ENCODE data around the gene SRR.
"Not testable (repeated sequence)": the region's sequence is repeated elsewhere in the genome, so short reads cannot be mapped to it uniquely, and the experiment has no call there.

SRR gene

DNA sequence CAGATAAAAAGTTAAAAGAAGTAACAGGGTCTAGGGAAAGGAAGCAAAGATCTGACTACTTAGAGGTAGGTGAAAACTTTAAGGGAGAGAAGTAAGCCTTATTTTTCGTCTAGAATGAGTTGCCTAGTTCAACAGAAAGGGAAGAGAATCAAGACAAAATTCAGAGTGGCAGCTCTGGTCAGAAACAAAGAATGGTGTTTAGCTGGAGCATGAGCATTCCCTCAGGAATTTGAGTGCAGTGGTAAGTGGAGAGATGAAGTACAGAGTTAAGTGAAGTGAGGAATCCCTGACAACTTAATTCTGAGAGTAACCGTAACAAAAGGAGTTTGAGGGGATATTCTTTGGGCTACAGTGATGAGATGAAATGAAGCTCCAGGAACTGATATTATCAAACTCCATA lies 11.7 kb upstream of the SRR start:
- no peak for DNase-seq (ENCODE audit: low spot score)

DNA sequence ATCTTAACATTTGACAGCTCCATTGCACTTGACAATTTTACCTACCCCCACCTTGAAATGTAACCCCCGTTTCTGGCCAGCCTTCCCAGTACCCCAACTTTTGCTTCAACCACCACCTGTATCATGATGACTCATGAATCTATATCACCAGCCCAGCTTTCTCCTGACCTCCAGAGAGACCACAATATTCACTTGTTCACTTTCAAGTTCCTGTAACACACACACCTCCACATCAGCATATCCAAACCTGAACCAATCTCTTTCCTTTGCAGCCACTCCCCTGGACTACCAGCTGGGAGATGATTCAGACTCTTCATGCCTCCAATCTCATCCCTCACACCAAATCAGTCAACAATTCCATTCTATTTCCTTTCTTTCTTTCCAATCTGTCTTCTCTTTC lies 8.2 kb upstream of the SRR start:
- DNase-seq (ENCODE audit: low spot score), result no peak

DNA sequence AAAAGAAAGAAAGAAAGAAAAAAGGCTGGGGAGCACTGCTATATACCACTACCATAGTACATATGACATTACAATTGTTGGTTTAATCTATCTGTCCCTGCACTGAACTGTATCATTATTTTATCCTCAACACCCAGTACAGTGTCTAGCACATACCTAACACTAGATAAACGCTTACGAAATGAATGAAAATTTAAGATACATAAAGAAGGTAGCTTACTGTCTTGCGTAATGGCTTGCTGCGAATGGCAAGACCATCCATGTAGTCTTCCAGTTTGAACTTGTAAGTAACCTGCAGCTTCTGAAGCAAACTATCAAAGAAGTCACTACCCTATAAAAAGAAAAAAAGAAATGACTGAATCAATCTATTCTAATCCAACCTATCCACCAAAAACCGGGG lies 6.7 kb upstream of the SRR start:
- DNase-seq (ENCODE audit: low spot score), result no peak

DNA sequence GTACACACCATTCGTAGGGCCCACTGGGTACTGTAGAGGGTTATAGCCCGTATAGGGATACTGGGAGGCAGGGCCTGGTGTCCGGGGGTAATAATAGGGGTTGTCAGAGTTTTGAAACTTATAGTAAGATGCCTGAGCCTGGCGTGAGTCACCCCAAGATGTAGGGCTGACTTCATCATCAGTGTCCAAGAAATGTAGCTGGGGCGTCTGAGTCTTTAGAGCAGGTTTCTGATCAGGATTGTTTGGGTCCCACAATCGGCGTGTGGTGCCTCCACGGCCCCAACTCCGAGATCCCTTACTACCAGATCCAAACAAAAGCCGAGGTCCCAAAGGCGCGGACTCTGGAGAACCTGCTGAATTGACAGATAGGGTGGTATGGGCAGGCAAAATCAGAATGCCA lies 4.6 kb upstream of the SRR start:
- DNase-seq (ENCODE audit: low spot score), result no peak

DNA sequence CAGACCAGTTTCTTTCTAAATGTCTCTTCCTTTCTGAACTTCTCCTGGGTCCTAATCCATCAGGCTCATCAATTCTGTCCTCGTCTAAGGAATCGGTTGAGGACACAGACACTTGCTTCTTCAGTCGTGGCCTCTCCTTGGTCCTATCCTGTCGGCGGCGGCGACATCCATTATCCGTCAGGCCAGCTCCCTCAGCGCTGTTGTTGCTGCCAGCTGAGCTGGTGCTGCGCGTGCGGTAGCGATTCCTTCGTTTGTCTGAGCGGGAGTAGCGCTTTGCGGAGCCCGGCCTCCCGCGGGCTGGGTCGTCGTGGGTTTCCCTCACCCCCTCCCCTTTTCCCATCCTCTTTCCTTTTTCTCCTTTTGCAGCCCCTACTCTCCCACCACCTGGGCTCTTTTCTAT lies 4.0 kb upstream of the SRR start:
- no peak for DNase-seq (ENCODE audit: low spot score)

DNA sequence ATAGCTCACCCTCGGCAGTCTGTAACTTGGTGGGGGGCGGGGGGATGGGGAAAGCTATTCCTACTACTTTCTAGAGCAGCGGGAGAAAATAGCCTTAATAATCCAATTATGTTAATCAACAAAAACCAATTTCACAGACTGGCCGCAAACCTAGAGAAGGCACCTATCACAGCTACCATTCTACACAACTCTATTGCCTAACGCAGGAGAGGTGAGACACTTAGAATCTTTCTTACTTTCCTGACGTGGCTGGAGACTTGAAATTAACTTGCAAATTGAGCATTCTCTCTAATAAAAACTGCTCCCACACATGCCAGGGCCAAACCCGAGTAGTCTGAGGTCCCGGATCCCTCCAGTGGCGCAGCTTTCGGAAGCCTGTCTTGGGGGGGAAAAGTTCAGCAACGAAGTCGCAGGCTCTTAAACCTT lies 959 bp upstream of the SRR start:
- no peak for DNase-seq (ENCODE audit: low spot score)

DNA sequence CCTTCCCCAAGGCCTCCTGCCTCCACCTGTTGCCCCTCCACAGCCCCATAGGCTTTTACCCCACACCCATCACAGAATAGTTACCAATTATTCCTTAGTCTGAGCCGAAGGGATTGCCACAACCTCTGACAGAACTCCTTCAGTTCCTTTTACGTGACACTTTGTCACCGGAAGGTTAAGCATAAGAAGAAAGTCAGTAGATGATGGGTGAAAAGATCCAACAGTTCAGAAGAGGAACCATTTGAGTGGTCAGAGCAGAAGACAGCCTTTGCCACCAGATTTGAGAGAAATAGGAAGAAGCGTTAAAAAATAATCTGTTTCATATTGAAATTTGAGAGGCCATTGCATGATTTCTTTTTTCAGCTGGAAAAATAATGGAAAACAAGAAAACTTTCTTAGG lies 1.2 kb downstream of the SRR start:
- no peak for DNase-seq (ENCODE audit: low spot score)

DNA sequence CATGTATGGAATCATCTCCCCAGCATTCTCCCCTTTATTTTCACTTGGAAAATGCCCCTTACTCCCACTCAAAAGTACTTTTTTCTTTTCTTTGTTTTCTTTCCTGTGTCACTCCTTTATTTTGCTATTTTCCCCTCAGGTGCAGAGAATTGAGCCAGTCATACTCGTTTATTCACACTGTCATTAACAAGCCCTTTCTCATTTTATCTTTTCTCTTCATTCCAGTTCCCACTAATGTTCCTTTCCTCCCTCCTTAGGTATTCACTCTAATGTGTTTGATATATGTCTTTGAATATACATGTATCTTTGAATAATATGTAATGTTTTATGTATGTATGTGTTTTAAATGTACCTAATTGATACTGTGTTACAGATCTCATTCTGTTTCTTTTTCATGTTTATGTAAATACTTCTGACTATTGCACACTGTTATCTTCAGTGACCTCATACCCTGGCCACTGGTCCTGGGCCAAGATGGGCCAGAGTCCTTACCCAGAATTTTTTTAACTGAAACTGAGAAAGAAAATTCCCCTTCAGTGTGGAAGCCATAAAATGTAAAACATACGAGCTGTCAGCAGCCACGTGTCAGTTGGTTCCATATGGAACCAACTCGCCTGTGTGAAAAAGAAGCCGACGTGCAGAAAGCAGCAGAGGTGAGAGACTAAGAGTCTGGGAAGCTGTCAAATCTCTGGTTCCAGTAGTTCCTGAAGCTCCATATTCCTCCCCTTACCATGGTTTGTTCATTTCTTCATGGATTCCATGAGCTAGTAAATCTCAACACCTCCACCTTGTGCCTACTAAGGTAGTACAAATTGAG lies 5.8 kb downstream of the SRR start:
- DNase-seq (ENCODE audit: low spot score), result no peak

DNA sequence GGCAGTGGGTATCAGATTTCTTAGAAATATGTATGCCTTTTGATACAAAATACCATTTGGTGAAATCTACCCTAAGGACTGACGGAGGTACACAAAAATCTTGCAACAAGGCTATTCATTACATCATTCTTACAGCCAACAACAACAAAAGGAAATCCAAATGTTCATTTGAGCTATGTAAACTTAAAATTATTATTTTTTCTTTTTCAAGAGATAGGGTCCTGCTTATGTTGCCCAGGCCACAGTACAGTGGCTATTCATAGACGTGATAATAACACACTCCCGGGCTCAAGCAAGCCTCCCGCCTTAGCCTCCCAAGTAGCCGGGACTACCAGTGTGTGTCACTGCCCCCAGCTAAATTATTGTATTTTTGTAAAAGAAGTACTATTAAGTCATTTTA lies 9.0 kb downstream of the SRR start:
- DNase-seq (ENCODE audit: low spot score), result no peak

DNA sequence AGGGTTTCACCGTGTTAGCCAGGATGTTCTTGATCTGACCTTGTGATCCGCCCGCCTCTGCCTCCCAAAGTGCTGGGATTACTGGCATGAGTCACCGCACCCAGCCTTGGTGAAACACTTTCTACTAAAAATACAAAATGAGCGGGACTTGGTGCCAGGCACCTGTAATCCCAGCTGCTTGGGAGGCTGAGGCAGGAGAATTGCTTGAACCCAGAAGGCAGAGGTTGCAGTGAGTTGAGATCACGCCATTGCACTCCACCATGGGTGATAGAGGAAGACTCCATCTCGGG lies 13.1 kb downstream of the SRR start:
- DNase-seq (ENCODE audit: low spot score), result not testable (repeated sequence)

DNA sequence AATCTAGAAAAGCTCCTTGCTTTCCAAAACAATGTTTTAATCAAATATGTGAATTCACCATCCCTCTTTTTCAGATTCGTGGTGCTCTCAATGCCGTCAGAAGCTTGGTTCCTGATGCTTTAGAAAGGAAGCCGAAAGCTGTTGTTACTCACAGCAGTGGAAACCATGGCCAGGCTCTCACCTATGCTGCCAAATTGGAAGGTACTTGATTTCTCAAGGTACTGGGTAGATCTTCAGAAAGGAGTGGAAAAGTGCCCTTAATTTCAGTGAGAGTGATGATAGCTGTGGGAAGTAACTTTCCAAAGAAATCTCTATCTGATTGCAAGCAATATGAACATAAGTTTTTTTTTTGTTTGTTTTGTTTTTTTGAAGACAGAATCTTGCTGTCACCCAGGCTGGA lies 14.0 kb downstream of the SRR start:
- no peak for DNase-seq (ENCODE audit: low spot score)

DNA sequence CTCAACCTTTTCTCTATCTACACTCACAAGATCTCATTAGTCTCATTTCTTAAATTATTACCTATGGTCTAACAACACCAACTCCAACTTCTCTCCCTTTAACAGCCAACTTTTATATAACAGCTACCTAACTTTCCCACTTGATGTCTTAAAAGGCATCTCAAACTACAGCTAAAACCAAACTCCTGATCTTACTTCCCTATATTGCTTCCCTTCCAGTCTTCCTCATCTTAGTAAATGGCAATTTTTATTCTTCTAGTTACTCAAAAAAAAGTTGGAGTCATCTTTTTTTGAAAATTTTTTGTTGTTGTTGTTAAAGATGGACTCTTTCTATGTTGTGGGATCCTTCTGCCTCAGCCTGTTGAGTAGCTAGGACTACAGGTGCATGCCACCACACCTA lies 15.3 kb downstream of the SRR start:
- no peak for DNase-seq (ENCODE audit: low spot score)

DNA sequence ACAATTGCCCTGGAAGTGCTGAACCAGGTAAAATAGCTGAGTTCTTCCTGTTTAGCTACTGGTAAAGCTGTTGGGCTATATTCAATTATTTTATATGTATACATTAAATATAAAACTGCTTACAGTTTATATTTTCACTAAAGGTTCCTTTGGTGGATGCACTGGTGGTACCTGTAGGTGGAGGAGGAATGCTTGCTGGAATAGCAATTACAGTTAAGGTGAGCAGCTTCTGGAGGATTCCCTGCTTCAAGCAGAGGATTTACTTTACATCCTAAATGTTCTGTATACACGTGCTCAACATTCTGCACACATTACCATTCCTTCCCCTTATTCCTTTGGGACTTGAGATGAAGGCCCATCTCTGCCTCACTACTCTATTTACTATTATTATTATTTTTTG lies 17.6 kb downstream of the SRR start:
- no peak for DNase-seq (ENCODE audit: low spot score)

DNA sequence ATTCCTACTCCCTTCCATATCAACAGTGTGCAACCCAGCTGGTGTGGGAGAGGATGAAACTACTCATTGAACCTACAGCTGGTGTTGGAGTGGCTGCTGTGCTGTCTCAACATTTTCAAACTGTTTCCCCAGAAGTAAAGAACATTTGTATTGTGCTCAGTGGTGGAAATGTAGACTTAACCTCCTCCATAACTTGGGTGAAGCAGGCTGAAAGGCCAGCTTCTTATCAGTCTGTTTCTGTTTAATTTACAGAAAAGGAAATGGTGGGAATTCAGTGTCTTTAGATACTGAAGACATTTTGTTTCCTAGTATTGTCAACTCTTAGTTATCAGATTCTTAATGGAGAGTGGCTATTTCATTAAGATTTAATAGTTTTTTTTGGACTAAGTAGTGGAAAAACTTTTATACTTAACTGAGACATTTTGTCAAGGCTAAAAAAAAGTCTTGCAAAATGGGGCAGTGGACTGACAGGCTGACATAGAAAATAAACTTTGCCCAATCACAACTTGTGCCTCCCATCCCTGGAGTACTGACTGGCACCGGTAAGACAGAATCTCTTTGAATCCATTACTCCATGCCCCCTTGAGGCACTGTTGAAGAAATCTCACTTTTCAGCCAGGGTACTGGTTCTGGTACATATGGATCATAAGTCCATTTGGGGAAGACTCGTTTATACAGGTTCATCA lies 20.0 kb downstream of the SRR start:
- no peak for DNase-seq (ENCODE audit: low spot score)

DNA sequence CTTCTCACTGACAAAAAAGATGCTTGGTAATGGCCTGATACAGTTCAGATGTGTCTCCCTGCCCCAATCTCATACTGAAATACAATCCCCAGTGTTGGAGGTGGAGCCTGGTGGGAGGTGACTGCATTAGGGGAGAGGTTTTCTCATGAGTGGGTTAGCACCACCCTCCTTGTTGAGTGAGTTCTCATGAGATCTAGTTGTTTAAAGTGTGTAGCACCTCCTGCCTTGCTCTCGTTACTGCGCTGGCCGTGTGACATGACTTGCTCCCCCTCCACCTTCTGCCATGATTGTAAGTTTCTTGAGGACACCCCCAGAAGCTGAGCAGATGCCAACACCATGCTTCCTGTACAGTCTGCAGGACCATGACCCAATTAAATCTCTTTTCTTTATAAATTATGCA lies 27.6 kb downstream of the SRR start:
- no peak for DNase-seq (ENCODE audit: low spot score)

DNA sequence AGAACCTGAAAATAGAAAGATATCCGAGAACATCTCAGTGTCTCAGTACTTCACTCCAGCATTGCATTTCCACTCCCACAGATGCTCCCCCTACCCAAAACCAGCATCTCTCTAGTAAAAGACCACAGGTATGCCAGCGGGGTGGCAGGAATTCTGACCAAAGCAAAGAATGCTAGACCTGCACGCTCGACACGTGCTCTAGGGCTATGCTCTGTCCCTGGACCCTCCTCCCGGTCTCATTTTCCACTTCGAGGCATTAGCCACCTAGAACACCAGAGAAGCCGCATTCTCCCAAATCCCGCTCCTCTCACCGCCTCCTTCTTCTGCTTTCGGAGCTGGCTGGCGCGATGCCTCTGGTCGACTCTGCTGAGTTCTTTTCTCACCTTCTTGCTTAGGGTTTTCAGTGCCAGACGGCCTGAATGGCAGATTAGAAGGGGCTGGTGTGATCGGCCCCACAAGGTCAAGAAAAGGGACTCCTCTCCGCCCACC lies 32.0 kb downstream of the SRR start:
- peak; percentile 17 for DNase-seq (ENCODE audit: low spot score)

DNA sequence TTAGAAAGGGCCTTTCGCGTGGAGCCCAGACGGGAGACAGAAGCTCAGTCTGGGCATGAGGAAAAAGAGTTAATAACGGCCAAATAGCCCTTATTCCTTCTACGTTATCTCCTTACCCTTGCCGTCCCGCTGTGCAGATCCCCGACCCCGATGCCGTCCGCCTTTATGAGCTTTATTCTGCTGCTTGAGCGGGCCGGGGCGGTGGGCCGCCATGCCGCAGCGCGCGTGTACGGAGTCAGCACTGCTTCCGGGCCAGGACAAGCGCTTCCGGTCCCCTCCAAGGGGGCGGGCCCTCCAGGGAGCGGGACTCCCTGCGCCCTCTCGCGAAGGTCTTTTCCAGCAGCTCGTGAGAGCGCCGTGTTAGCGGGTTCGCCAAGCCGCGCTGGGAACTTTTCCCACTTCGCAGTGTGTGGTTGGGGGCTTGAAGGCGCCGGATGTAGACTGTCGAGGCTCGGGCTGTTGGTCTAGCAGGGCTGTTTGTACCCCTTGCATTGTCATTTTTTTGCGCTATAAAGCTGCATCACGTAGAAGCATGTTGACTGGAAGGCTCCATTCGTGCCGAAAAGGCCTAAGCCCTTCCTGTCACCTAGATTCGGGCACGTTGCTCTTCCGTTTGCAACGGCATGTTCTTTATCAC lies 32.6 kb downstream of the SRR start, which contains the start of gene TSR1:
TSR1 (minus strand) TSS at position 243 of the 637 bp plus-strand sequence; CDS start at position 213, 30 bp downstream.
- peak; percentile 97 for DNase-seq (ENCODE audit: low spot score)

DNA sequence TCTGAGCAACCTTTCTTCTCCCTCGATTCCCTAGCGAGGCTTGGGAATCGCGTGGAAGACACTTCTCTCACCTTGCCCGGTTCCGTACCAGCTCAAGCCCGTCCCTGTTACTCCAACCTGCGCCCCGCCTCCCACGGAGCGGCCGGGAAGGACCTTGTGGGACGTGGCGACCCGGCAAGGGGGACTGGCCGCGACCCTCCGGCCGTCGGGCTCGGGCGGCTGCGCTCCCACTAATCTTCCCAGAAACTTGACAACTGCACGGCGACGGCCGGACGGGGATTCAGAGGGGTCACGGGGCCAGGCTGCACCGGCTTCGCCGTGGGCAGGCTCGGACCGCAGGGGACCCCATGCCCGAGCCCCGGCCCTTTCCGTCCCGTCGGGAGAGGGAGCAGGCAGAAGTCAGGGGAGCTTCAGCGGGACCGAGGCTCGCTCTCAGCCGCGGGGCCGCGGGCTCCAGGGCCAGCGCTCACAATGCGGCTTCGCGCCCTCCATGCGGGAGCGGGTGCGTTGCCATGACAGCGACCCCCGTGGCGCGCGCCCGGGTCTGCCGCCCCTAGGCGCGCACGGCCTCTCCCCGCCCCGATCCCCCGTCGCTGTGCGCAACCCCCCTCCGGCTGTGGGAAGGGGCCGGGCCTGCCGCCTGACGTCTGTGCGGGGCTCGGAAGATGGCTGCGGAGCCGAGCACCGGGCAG lies 33.2 kb downstream of the SRR start, which contains the start of gene SGSM2:
SGSM2 (plus strand) TSS at position 650 of the 692 bp plus-strand sequence. CDS start 188 bp downstream, outside the sequence.
- DNase-seq (ENCODE audit: low spot score), result peak; percentile 79

DNA sequence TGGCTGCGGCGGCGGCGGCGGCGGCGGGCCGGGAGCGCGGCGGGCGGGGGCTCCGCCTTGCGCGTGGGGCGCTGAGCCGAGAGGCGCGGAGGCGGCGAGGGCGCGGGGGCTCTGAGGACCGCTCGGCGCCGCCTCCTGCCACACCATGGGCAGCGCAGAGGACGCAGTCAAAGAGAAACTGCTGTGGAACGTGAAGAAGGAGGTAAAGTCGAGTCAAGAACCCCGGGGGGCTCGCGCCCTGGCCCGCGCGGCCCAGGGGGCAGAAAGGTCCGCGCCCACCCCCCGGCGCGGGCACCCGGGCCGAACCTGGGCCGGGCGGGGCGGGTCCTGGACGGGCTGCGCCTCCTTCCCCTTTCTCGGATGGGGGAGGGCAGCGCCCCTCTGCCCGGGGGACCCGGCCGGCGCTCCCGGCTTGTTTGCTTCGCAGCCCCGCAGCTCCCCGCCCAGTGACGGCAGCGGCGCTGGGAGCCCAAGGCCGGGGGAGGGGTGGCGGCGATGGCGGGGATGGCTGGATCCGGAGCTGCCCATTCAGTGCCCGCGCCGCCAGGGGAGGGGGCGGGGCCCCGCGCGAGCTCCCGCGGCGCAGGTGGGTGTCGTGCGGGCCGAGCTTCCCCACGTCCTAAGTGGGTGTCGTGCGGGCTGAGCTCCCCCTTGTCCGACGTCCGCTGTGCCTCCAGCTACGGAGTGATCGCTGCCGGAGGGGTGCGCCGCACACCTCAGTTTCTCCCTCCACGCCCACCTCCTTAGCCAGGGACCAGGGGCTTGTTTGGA lies 34.0 kb downstream of the SRR start:
- peak; percentile 89 for DNase-seq (ENCODE audit: low spot score)

DNA sequence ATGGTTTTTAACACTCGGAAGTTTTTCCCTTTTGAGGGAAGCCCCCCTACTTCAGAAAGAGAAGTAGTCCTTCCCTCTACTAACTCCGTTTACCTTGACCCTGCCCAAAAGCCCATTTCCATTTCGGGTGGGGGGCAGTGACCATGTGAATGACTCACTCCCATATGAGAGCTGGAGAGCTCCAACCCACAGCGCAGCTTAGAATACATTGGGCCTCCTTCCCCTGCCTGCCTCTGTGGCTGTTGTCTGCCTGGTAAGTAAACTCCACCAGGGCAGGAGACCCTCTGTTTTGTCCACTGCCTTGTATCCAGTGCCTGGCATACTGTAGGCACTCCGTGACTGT lies 34.5 kb downstream of the SRR start:
- peak; percentile 38 for DNase-seq (ENCODE audit: low spot score)

DNA sequence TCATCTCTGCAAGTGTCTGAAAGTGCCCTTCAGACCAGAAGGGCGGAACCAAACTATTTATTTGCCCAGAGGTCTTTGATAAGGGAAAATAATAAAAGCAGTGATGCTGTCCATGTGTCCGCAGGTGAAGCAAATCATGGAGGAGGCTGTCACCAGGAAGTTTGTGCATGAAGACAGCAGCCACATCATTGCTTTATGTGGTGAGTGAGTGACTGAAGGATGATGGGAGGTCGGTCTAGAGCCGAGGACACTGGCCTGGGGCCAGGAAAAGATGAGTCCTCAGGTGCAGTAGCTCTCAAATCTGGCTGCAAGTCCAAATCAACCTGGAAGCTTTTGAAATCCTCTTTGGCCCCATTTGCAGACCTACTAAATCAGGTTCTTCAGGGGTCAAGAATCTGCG lies 39.7 kb downstream of the SRR start:
- no peak for DNase-seq (ENCODE audit: low spot score)

DNA sequence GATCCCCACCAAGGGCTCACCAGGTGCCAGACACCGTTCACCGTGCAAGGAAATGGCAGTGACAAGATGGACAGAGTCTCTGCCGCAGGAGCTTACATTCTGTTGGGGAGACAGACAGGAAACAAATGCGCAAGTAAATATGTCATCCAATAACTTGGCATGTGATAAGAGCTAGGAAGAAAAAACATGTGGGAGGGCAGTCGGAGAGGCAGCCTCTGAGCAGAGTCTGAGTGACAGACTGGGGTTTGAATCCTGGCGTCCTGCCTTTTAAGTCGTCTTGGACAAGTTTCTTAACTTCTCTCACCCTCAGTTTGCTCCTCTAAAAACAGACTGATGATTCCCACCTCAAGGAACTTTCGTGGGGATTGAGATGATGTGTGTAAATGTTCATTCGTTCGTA lies 40.8 kb downstream of the SRR start:
- no peak for DNase-seq (ENCODE audit: low spot score)
